NOMO-1 (cell line): ENCODE data around the gene HELLS.
"Not testable (repeated sequence)": the region's sequence is repeated elsewhere in the genome, so short reads cannot be mapped to it uniquely, and the experiment has no call there.

Experiments used
- DNase-seq, 2 experiments: peaks; one replicate each; lab custom pipeline; 2025; ENCODE audit not compliant: unreplicated experiment in 2 of 2; lab: John Stamatoyannopoulos, UW

The HELLS gene

GRCh38 chr10:94545391-94546048 lies at the start of gene HELLS:
Gene HELLS (plus strand): TSS chr10:94545788. CDS start chr10:94545922, 134 bp downstream.
- DNase-seq = peak; percentile 78 to 86

- no peak for DNase-seq
Observed at GRCh38 chr10:94496010-94496409, 49.6 kb upstream of the HELLS start.

- DNase-seq = no peak
Observed at GRCh38 chr10:94496646-94497045, 48.9 kb upstream of the HELLS start.

GRCh38 chr10:94500063-94500462 lies 45.5 kb upstream of the HELLS start:
- DNase-seq = no peak

GRCh38 chr10:94521276-94522250 lies 24.0 kb upstream of the HELLS start:
- DNase-seq = no peak

GRCh38 chr10:94524146-94524545 lies 21.4 kb upstream of the HELLS start:
- DNase-seq = no peak

- DNase-seq = no peak
Observed at GRCh38 chr10:94524711-94525110, 20.9 kb upstream of the HELLS start.

GRCh38 chr10:94531550-94531949 lies 14.0 kb upstream of the HELLS start:
- DNase-seq = not testable (repeated sequence)

GRCh38 chr10:94533027-94533426 lies 12.6 kb upstream of the HELLS start:
- no peak for DNase-seq

GRCh38 chr10:94542282-94542681 lies 3.3 kb upstream of the HELLS start:
- DNase-seq = not testable (repeated sequence)

GRCh38 chr10:94546049-94546900 lies 687 bp downstream of the HELLS start:
- DNase-seq = peak; percentile 16 to 56

- peak in 1 of 2 experiments; percentile 10 for DNase-seq
Observed at GRCh38 chr10:94546901-94547185, 1.3 kb downstream of the HELLS start.

- no peak for DNase-seq
Observed at GRCh38 chr10:94549221-94549620, 3.6 kb downstream of the HELLS start.

- not testable (repeated sequence) for DNase-seq
Observed at GRCh38 chr10:94567714-94568307, 22.2 kb downstream of the HELLS start.

- DNase-seq = no peak
Observed at GRCh38 chr10:94571081-94571480, 25.5 kb downstream of the HELLS start.

- no peak for DNase-seq
Observed at GRCh38 chr10:94571528-94571927, 25.9 kb downstream of the HELLS start.

GRCh38 chr10:94578790-94579189 lies 33.2 kb downstream of the HELLS start:
- DNase-seq = no peak

- DNase-seq = no peak
Observed at GRCh38 chr10:94583124-94583523, 37.5 kb downstream of the HELLS start.

- DNase-seq = no peak
Observed at GRCh38 chr10:94591461-94592205, 46.0 kb downstream of the HELLS start.
